NCI-H2171 (cell line): ENCODE results near the gene KRT2.
"Not testable (repeated sequence)": the region's sequence is repeated elsewhere in the genome, so short reads cannot be mapped to it uniquely, and the experiment has no call there.

Experiments used
- DNase-seq: peaks from one replicate; lab custom pipeline; 2025; lab: John Stamatoyannopoulos, UW

KRT2 gene

GRCh38 chr12:52684431-52684830 lies 32.4 kb upstream of the KRT2 start:
- DNase-seq, result no peak

- no peak for DNase-seq
Measured at GRCh38 chr12:52683575-52684300, 31.7 kb upstream of the KRT2 start.

- DNase-seq, result no peak
Measured at GRCh38 chr12:52682938-52683574, 31.0 kb upstream of the KRT2 start.

- DNase-seq, result no peak
Measured at GRCh38 chr12:52682381-52682660, 30.3 kb upstream of the KRT2 start.

GRCh38 chr12:52681526-52682380 lies 29.7 kb upstream of the KRT2 start:
- DNase-seq, result no peak

- no peak for DNase-seq
Measured at GRCh38 chr12:52680363-52680762, 28.4 kb upstream of the KRT2 start, which contains the start of gene KRT1. Gene KRT1 (minus strand): TSS chr12:52680407. CDS start chr12:52680348, 59 bp downstream.

- no peak for DNase-seq
Measured at GRCh38 chr12:52679875-52680274, 27.9 kb upstream of the KRT2 start.

- DNase-seq, result no peak
Measured at GRCh38 chr12:52677671-52678070, 25.7 kb upstream of the KRT2 start.

GRCh38 chr12:52677126-52677525 lies 25.1 kb upstream of the KRT2 start:
- DNase-seq, result no peak

- DNase-seq, result no peak
Measured at GRCh38 chr12:52676163-52676562, 24.2 kb upstream of the KRT2 start.

- no peak for DNase-seq
Measured at GRCh38 chr12:52675301-52675701, 23.3 kb upstream of the KRT2 start.

- no peak for DNase-seq
Measured at GRCh38 chr12:52674433-52674775, 22.4 kb upstream of the KRT2 start.

- DNase-seq, result no peak
Measured at GRCh38 chr12:52673713-52674432, 21.9 kb upstream of the KRT2 start.

GRCh38 chr12:52673217-52673616 lies 21.2 kb upstream of the KRT2 start:
- no peak for DNase-seq

- no peak for DNase-seq
Measured at GRCh38 chr12:52672321-52672933, 20.4 kb upstream of the KRT2 start.

GRCh38 chr12:52670961-52671360 lies 18.9 kb upstream of the KRT2 start:
- no peak for DNase-seq

- no peak for DNase-seq
Measured at GRCh38 chr12:52670506-52670905, 18.5 kb upstream of the KRT2 start.

GRCh38 chr12:52669941-52670340 lies 17.9 kb upstream of the KRT2 start:
- DNase-seq, result not testable (repeated sequence)

- DNase-seq, result no peak
Measured at GRCh38 chr12:52669426-52669825, 17.4 kb upstream of the KRT2 start.

GRCh38 chr12:52667931-52668330 lies 15.9 kb upstream of the KRT2 start:
- DNase-seq, result no peak

- no peak for DNase-seq
Measured at GRCh38 chr12:52667509-52667908, 15.5 kb upstream of the KRT2 start.

- no peak for DNase-seq
Measured at GRCh38 chr12:52666471-52666870, 14.5 kb upstream of the KRT2 start.
